Mononuclear cell (primary cell): ENCODE data around the gene BRCC3. TPM values are rescaled to one million over a fixed set of nuclear protein-coding genes. Genes with fewer than 3 reads are reported as not detected.
"Not testable (repeated sequence)": the region's sequence is repeated elsewhere in the genome, so short reads cannot be mapped to it uniquely, and the experiment has no call there.

Experiments used
- H3K27me3 ChIP-seq: 2 replicates; pipeline ENCODE4 v1.6.0; 2011; ENCODE audit warnings: low read length, control low read depth; ENCODE audit not compliant: insufficient read depth
- H3K4me1 ChIP-seq: 2 replicates; pipeline ENCODE4 v1.5.1; 2011; ENCODE audit warnings: mild to moderate bottlenecking, low read length, control low read depth; ENCODE audit not compliant: insufficient read depth
- H3K4me3 ChIP-seq: 2 replicates; pipeline ENCODE4 v1.5.1; 2011; ENCODE audit warnings: mild to moderate bottlenecking, low read length, moderate library complexity
- H3K9me3 ChIP-seq: 2 replicates; pipeline ENCODE4 v1.5.1; 2011; ENCODE audit warnings: low read depth, mild to moderate bottlenecking, control low read depth, low read length
- total RNA-seq: library from RNA; depleted of rRNA; stranded (reverse); fragments of >200 nt; gene quantifications from one replicate; pipeline ENCODE4 v1.2.3, GENCODE V29; 2012

BRCC3 gene
- total RNA-seq, 1 donor = 8.2 TPM

DNA sequence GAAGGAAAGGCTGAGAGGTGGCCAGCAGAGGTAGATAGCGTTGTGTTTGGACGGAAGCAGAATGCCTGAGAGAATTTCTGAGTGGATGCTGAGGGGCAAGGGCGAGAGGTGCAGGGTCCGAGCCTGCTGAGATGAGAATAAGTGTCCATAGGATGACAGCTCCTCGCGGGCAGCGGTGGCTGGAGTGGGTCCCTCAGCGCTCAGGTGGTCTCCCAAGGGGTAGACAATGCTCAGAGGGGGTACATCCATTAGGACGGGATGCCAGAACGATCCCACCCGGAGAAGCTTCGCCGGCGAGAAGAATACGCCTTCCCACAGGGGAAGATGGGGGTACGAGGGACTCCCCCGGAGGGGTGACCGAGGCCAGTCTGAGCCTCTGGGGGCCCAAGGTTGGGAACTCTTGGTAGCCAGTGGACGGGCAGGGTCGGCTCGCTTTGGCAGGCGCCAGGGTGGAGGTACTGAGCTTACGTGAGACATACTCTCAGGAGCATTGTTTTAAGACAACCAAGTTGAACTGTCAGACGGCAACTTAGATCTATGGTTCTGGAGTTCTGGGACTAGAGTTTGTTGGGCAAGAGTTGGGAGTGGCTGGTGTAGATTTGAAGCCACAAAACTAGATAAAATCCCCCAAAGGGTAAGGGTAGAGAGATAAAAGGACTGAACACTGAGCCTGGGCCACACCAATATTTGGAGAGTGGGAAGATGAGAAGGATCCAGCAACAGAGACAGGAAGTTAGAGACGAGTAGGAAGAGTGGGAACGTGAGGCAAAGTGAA is 15.8 kb downstream of the BRCC3 start:
- Histone ChIP-seq H3K4me1 (no peaks in the 10 kb centered on the region), H3K27me3 (no peaks in the 10 kb centered on the region), H3K4me3 (no peak overlapping the region), H3K9me3 (no peaks in the 10 kb centered on the region)

- no peaks in the 10 kb centered on the region for H3K9me3 ChIP-seq
- H3K27me3 ChIP-seq = no peaks in the 10 kb centered on the region
- H3K4me1 ChIP-seq = no peaks in the 10 kb centered on the region
- no peak overlapping the region for H3K4me3 ChIP-seq
Measured at GRCh38 chrX:155094468-155095061, 23.3 kb downstream of the BRCC3 start.

GRCh38 chrX:155105919-155106318 is 34.6 kb downstream of the BRCC3 start:
- no peaks in the 10 kb centered on the region for H3K27me3 ChIP-seq

GRCh38 chrX:155108427-155108826 is 37.1 kb downstream of the BRCC3 start:
- no peak overlapping the region for H3K4me3 ChIP-seq
- no peaks in the 10 kb centered on the region for H3K9me3 ChIP-seq
- no peaks in the 10 kb centered on the region for H3K4me1 ChIP-seq
- no peaks in the 10 kb centered on the region for H3K27me3 ChIP-seq

More at GRCh38 chrX:155105919-155106318, 34.6 kb downstream of the BRCC3 start:
- H3K9me3 ChIP-seq = no peaks in the 10 kb centered on the region
- H3K4me3 ChIP-seq = no peak overlapping the region
- H3K4me1 ChIP-seq = no peaks in the 10 kb centered on the region

- H3K4me3 ChIP-seq = no peak overlapping the region
- no peaks in the 10 kb centered on the region for H3K9me3 ChIP-seq
- no peaks in the 10 kb centered on the region for H3K4me1 ChIP-seq
- H3K27me3 ChIP-seq = no peaks in the 10 kb centered on the region
Measured at GRCh38 chrX:155112171-155112570, 40.9 kb downstream of the BRCC3 start.

DNA sequence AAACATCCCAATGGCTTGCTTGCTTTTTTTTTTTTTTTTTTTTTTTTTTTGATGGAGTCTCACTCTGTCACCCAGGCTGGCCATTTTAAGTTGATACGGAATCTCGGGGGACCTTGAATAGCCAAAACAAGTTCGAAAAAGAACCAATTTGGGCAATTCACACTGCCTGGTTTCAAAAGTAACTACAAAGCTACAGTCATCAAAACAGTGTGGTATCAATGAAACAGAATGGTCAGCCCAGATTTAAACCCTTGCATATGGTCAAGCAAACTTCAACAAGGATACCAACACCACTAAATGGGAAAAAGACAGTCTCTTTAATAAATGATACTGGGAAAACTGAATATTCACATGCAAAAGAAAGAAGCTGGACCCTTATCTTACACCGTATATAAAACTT is 41.8 kb downstream of the BRCC3 start:
- Histone ChIP-seq H3K4me1 (no peaks in the 10 kb centered on the region), H3K4me3 (no peak overlapping the region), H3K27me3 (no peaks in the 10 kb centered on the region), H3K9me3 (no peaks in the 10 kb centered on the region)

DNA sequence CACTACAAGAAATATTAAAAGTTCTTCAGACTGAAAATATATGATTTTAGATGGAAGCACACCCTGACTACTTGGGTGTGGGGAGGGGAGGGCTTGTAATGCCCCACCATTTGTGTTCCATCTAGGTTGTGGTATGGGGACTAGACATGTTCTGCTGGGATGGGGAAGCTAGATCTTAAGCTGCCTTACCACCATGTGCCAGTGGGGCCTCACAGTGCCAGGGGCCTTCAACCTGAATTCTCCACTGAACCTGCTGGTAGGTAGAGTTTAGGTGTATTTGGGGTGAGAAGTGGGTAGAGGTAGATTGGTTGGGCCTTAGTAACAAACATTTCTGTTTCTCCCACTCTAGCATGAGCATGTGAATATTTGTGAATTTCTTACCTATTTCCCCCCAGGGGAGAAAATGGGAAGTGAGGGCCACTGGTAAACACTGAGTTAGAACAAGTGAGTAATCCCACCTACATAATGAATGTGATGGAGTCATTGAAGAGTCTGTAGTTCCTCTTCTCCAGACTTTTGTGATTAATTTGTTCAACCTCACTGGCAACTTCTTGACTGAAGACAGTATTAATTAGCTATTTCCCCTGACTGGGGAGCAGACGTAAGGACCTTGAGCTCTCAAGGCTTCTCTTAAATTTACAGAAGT is 44.0 kb downstream of the BRCC3 start:
- H3K27me3 ChIP-seq = no peaks in the 10 kb centered on the region
- no peak overlapping the region for H3K4me3 ChIP-seq
- H3K4me1 ChIP-seq = no peaks in the 10 kb centered on the region
- H3K9me3 ChIP-seq = no peaks in the 10 kb centered on the region

DNA sequence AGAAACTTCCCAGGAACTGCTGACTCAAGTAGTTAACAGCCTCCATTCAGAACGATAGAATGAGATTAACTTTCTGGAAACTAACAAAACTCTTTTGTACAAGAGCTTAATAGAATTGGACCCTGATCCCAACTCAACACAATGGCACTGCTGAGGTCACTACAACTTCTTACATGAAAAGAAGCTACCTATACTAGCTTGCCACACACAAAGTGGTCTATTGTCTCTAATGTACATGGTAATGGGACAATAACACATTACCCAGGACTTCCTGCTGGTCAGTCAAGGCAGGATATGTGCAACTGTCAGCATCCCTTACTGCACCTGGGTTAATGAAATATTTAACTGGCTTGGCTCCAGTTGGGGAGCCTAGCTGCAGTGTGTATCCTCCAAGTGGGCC is 56.2 kb downstream of the BRCC3 start:
- no peaks in the 10 kb centered on the region for H3K9me3 ChIP-seq
- H3K4me1 ChIP-seq = no peaks in the 10 kb centered on the region
- H3K27me3 ChIP-seq = no peaks in the 10 kb centered on the region
- no peak overlapping the region for H3K4me3 ChIP-seq

DNA sequence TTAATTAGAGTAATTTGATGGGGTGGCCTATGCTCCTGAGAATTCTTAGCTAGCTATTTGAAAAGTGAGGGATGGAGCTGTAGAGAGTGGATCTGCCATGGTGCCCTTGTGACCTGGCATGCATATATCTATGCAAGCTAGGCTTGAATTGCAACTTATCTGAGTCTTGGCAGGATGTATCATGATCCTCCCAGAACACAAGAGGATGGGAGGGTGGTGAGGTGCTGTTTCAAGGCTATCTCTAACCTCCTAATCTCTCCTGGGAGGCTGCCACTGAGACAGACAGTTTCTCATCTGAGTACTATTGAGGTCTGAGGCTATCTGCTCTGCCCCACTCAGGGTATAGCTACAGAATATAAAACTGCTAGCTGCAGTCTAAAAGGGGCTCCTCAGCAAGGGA is 56.6 kb downstream of the BRCC3 start:
- no peaks in the 10 kb centered on the region for H3K4me1 ChIP-seq
- H3K27me3 ChIP-seq = no peaks in the 10 kb centered on the region
- no peaks in the 10 kb centered on the region for H3K9me3 ChIP-seq
- H3K4me3 ChIP-seq = no peak overlapping the region

DNA sequence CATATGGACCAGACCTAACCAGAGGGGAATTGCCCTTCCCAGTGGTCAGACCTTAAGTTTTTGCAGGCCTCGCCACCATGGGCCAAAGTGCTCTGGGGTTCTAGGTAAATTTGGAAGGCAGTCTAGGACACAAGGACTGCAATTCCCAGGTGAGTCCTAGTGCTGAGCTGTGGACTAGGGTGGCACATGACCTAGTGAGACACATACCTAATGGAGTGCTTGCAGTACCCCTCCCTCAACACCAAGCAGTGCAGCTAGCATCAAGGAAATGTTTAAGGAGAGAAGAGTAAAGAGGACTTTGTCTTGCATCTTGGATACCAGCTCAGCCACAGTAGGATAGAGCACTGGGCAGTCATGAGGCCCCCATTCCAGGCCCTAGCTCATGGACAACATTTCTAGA is 60.8 kb downstream of the BRCC3 start:
- H3K27me3 ChIP-seq = no peaks in the 10 kb centered on the region

DNA sequence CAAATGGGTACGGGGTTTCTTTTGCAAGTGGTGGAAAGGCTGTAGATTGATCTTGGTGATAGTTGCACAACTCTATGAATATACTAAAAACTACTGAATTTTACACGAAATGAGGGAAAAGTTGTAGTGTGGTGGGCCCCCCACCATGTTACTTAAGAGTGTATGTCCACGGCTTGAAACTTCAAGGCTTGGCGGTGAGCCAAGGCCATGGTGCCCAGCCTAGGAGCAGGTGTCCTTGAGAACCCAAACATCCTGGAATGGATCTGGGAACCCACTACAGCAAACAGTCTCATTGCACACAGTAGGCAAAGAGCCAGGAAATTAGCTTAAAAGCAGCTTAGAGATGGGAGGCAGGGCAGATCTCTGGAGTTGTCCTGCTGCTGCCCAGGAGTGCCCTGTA is 62.9 kb downstream of the BRCC3 start:
- H3K4me3 ChIP-seq = no peak overlapping the region
- H3K4me1 ChIP-seq = no peaks in the 10 kb centered on the region
- no peaks in the 10 kb centered on the region for H3K9me3 ChIP-seq
- H3K27me3 ChIP-seq = no peaks in the 10 kb centered on the region

More for the DNA sequence above, 60.8 kb downstream of the BRCC3 start:
- no peaks in the 10 kb centered on the region for H3K4me1 ChIP-seq
- no peak overlapping the region for H3K4me3 ChIP-seq
- H3K9me3 ChIP-seq = no peaks in the 10 kb centered on the region

DNA sequence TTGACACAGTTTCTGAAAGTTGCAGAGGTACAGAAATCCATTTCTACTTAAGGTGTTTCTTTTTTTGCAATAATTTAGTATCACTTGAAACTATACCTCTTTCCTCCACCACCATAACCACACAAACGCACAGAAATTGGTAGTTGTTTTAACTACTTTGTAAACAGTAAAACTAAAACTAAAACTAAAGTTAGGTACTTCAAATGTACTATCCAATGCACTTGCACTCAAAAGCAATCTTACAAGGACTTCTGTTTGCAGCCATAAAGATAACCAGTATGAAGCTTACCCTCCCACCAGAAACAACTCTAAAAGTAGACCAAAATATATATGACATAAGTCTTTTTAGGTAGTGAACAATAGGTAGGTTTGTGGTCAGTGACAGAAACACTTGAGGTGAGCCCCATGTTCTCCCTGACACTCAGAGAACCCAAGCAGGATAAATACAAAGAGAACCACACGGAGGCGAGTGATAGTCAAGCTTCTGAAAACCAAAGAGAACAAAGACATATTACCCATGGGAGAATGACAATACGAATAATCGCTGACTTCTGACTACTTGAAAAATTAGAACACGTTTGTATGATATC is 72.7 kb downstream of the BRCC3 start:
- H3K27me3 ChIP-seq = no peaks in the 10 kb centered on the region
- no peak overlapping the region for H3K4me3 ChIP-seq
- no peaks in the 10 kb centered on the region for H3K4me1 ChIP-seq
- H3K9me3 ChIP-seq = no peaks in the 10 kb centered on the region

DNA sequence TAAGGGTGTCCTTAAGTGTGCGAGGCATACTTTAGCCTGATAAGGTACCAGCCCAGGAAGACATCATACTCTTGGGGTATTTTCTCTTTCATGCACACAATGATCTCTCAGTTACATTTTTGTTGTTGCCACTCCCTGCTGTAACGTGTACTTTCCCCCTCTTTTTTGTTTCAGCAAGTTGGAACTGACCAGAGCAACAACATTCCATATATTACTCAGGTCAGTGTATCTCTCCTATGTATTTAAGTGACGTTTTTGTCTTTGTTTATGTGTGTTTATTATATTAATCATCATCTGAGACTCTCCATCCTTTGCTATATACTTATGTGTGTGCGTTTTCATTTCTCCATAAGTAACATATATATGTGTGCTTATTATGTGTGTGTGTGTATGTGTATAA is 73.6 kb downstream of the BRCC3 start:
- Histone ChIP-seq H3K4me1 (no peaks in the 10 kb centered on the region), H3K9me3 (no peaks in the 10 kb centered on the region), H3K4me3 (no peak overlapping the region), H3K27me3 (no peaks in the 10 kb centered on the region)

- H3K9me3 ChIP-seq, H3K27me3 ChIP-seq, H3K4me3 ChIP-seq: not testable (repeated sequence)
Measured at GRCh38 chrX:155147612-155148011, 76.3 kb downstream of the BRCC3 start.

DNA sequence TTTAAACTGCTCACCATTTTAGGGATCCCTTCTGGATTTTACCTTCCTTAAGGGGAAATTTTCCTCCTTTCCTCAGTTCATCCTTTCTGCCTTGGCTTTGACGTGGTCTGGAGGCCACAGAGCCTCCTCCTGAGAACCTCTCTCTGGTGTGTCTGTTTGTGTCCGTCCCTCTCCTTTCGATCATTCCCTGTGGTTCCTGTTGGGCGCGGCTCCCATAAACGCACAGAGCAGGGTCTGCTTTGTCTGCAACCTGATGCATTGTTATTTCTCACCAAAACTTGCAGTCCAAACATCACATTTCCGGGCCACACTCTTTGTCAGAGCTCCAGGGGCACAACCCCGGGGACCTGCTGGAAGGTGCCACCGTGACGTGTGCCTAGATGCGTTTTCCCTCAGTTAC is 76.9 kb downstream of the BRCC3 start:
- not testable (repeated sequence) for H3K9me3 ChIP-seq, H3K4me1 ChIP-seq, H3K27me3 ChIP-seq, H3K4me3 ChIP-seq

More at GRCh38 chrX:155147612-155148011, 76.3 kb downstream of the BRCC3 start:
- not testable (repeated sequence) for H3K4me1 ChIP-seq
